Gastroesophageal sphincter (tissue), 4 donors: Measurements from ENCODE around the gene OR1K1. TPM values are rescaled to one million over a fixed set of nuclear protein-coding genes. Genes with fewer than 3 reads are reported as not detected.

ENCODE experiments used
- ATAC-seq: fragments of 150-250 bp; one replicate; pipeline ENCODE4 v1.9.1; 2016; ENCODE audit warnings: mild to moderate bottlenecking, moderate library complexity
- H3K27ac ChIP-seq, 4 donors: fragments of 200-600 bp; sonication (generic) in 3 of 4; 1 replicate in 3 of 4; 2 replicates in 1 of 4; pipeline ENCODE4 v1.5.1; 2016 to 2019
- H3K27me3 ChIP-seq: fragments of 200-600 bp; sonication (generic); one replicate; pipeline ENCODE4 v1.5.1; 2019
- H3K36me3 ChIP-seq, 2 donors: fragments of 200-600 bp; sonication (generic); one replicate each; pipeline ENCODE4 v1.5.1; 2019; ENCODE audit warnings: control low read depth in 1 of 2
- H3K4me1 ChIP-seq, 3 donors: fragments of 200-600 bp; sonication (generic); 1 replicate in 2 of 3; 2 replicates in 1 of 3; pipeline ENCODE4 v1.5.1; 2016 to 2019; ENCODE audit warnings: control low read depth in 2 of 3
- H3K4me3 ChIP-seq, 2 donors: fragments of 200-600 bp; sonication (generic); one replicate each; pipeline ENCODE4 v1.5.1; 2019; ENCODE audit warnings: mild to moderate bottlenecking in 1 of 2, moderate library complexity in 1 of 2
- H3K9me3 ChIP-seq, 3 donors: fragments of 200-600 bp; sonication (generic); one replicate each; pipeline ENCODE4 v1.5.1; 2017 to 2019; ENCODE audit warnings: control low read depth in 2 of 3
- CTCF ChIP-seq, 4 experiments: fragments of 200-600 bp in 2 of 4; fragments of 450-650 bp in 2 of 4; sonication (generic) in 1 of 4; IDR thresholded peaks; one replicate each; pipeline ENCODE4 v1.5.1; 2017 to 2019; ENCODE audit warnings: antibody characterized with exemption in 4 of 4, mild to moderate bottlenecking in 2 of 4, moderate library complexity in 2 of 4
- EP300 ChIP-seq: sonication (generic); formaldehyde crosslinking; IDR thresholded peaks from one replicate; pipeline ENCODE4 v1.6.1; 2017; ENCODE audit warnings: antibody characterized with exemption, mild to moderate bottlenecking
- POLR2A ChIP-seq, 2 donors: fragments of 450-650 bp; IDR thresholded peaks; one replicate each; pipeline ENCODE4 v1.6.1; 2017; ENCODE audit warnings: antibody characterized with exemption in 2 of 2, mild to moderate bottlenecking in 2 of 2, moderate library complexity in 1 of 2
- POLR2AphosphoS5 ChIP-seq: sonication (generic); formaldehyde crosslinking; IDR thresholded peaks from one replicate; pipeline ENCODE4 v1.6.1; 2017; ENCODE audit warnings: antibody characterized with exemption
- WGBS, 2 donors: methylation state at CpG; one replicate each; pipeline ENCODE4 v1.1.5; 2018; ENCODE audit warnings: low coverage in 1 of 2; 5-methylcytosine and 5-hydroxymethylcytosine counted together
- total RNA-seq, 4 donors: library from RNA; depleted of rRNA; stranded (reverse); fragments of >200 nt; gene quantifications; one replicate each; pipeline ENCODE4 v1.1.0, GENCODE V29; 2016

The OR1K1 gene
- total RNA-seq, 4 donors from 2014 or later: not detected

- ATAC-seq: no peak
- Histone ChIP-seq H3K9me3 (no peaks in the 10 kb centered on the region), H3K36me3 (peaks cover 0 to 82% of the 10 kb centered on the region in 2 donors), H3K27me3 (no peaks in the 10 kb centered on the region), H3K4me1 (peaks cover 0 to 62% (median 3%) of the 10 kb centered on the region in 3 donors), H3K4me3 (no peak overlapping the region), H3K27ac (peak overlapping the region in 1 of 4 donors; percentile 47)
- 87 to 90% methylated on average over 3 to 9 of the region's 11 CpGs for WGBS, 2 donors
- TF ChIP-seq EP300 (no peak), CTCF (IDR thresholded peaks at IDR 0.05) (no peak), POLR2A (IDR thresholded peaks at IDR 0.05) (no peak), POLR2AphosphoS5 (no peak)
Measured at GRCh38 chr9:122820490-122820845, 20.5 kb downstream of the OR1K1 start.

GRCh38 chr9:122821278-122821943, 21.5 kb downstream of the OR1K1 start:
- TF ChIP-seq EP300 (no peak), POLR2AphosphoS5 (peak; percentile 39), CTCF (IDR thresholded peaks at IDR 0.05) (no peak)
- 48 to 57% methylated on average over 7 of the region's 7 CpGs for WGBS, 2 donors
- H3K36me3 ChIP-seq: peaks cover 0 to 81% of the 10 kb centered on the region in 2 donors
- no peak overlapping the region for H3K4me3 ChIP-seq
- peak; percentile 85 for ATAC-seq
- no peaks in the 10 kb centered on the region for H3K9me3 ChIP-seq
- H3K27ac ChIP-seq: peak overlapping the region in 3 of 4 donors; percentile 13 to 52 (median 45)
- H3K4me1 ChIP-seq: peaks cover 0 to 65% (median 6%) of the 10 kb centered on the region in 3 donors
- no peaks in the 10 kb centered on the region for H3K27me3 ChIP-seq

- WGBS, 2 donors: 90 to 100% methylated on average over 1 to 6 of the region's 6 CpGs
- H3K9me3 ChIP-seq: no peaks in the 10 kb centered on the region
- ATAC-seq: no peak
- peaks cover 0 to 77% of the 10 kb centered on the region in 2 donors for H3K36me3 ChIP-seq
- no peak overlapping the region for H3K4me3 ChIP-seq
- TF ChIP-seq CTCF (IDR thresholded peaks at IDR 0.05) (no peak), POLR2A (IDR thresholded peaks at IDR 0.05) (no peak), EP300 (no peak), POLR2AphosphoS5 (no peak)
- H3K27ac ChIP-seq: peak overlapping the region in 3 of 4 donors; percentile 13 to 52 (median 45)
- peaks cover 0 to 72% (median 12%) of the 10 kb centered on the region in 3 donors for H3K4me1 ChIP-seq
- H3K27me3 ChIP-seq: no peaks in the 10 kb centered on the region
Measured at GRCh38 chr9:122822056-122822455, 22.1 kb downstream of the OR1K1 start.

- no peak for ATAC-seq
- no peak overlapping the region for H3K27ac ChIP-seq
Measured at GRCh38 chr9:122822938-122823337, 23.0 kb downstream of the OR1K1 start.

More at GRCh38 chr9:122822938-122823337, 23.0 kb downstream of the OR1K1 start:
- 96% methylated on average over 4 of the region's 4 CpGs; no CpG with 5 or more reads in 1 of the 2 donors for WGBS, 2 donors
- Histone ChIP-seq H3K4me1 (peaks cover 0 to 79% (median 17%) of the 10 kb centered on the region in 3 donors), H3K27me3 (no peaks in the 10 kb centered on the region), H3K36me3 (peaks cover 0 to 70% of the 10 kb centered on the region in 2 donors), H3K4me3 (no peak overlapping the region), H3K9me3 (no peaks in the 10 kb centered on the region)
- TF ChIP-seq POLR2A (IDR thresholded peaks at IDR 0.05): no peak
- no peak for TF ChIP-seq EP300
- no peak for TF ChIP-seq CTCF (IDR thresholded peaks at IDR 0.05)
- no peak for TF ChIP-seq POLR2AphosphoS5
